HepG2 (cell line): Measurements from ENCODE around the gene CREB1. TPM values are rescaled to one million over a fixed set of nuclear protein-coding genes. Genes with fewer than 3 reads are reported as not detected.

Experiments
- CENPX ChIP-seq: sonication (generic); formaldehyde crosslinking; IDR thresholded peaks from 2 replicates; pipeline ENCODE4 v1.9.0; 2021; ENCODE audit warnings: mild to moderate bottlenecking, missing genetic modification reagents, moderate library complexity
- DNMT1 ChIP-seq: sonication (generic); formaldehyde crosslinking; IDR thresholded peaks from 2 replicates; pipeline ENCODE4 v1.5.1; 2020; ENCODE audit warnings: mild to moderate bottlenecking, missing genetic modification reagents
- NFRKB ChIP-seq: fragments of 450-650 bp; IDR thresholded peaks from 2 replicates; pipeline ENCODE4 v1.6.1; 2017
- NR3C1 ChIP-seq: sonication (generic); formaldehyde crosslinking; IDR thresholded peaks from 2 replicates; pipeline ENCODE4 v1.4.0; 2020; ENCODE audit warnings: missing genetic modification reagents
- PHB2 ChIP-seq: fragments of 450-650 bp; IDR thresholded peaks from 2 replicates; pipeline ENCODE4 v1.6.1; 2018; ENCODE audit not compliant: partially characterized antibody
- SCMH1 ChIP-seq: sonication (generic); formaldehyde crosslinking; IDR thresholded peaks from 2 replicates; pipeline ENCODE4 v1.9.0; 2021; ENCODE audit warnings: missing genetic modification reagents, mild to moderate bottlenecking, borderline replicate concordance
- SETDB1 ChIP-seq: sonication (generic); formaldehyde crosslinking; IDR thresholded peaks from 2 replicates; pipeline ENCODE4 v1.5.1; 2020; ENCODE audit warnings: missing genetic modification reagents, mild to moderate bottlenecking, borderline replicate concordance
- TCF7L2 ChIP-seq: IDR thresholded peaks from 2 replicates; pipeline ENCODE4 v1.6.1; 2011; ENCODE audit warnings: mild to moderate bottlenecking, low read depth, low read length, moderate library complexity
- USF2 ChIP-seq, 2 experiments: sonication (generic) in 1 of 2; formaldehyde crosslinking in 1 of 2; IDR thresholded peaks; 2 replicates each; pipeline versions ENCODE4 v1.5.1 to v1.6.1; 2011 to 2020; ENCODE audit warnings: borderline replicate concordance in 1 of 2, low read depth in 1 of 2, low read length in 1 of 2, mild to moderate bottlenecking in 1 of 2, missing genetic modification reagents in 1 of 2, moderate library complexity in 1 of 2
- ZFP36L1 ChIP-seq: sonication (generic); formaldehyde crosslinking; IDR thresholded peaks from 2 replicates; pipeline ENCODE4 v1.8.0; 2022; ENCODE audit warnings: mild to moderate bottlenecking, missing genetic modification reagents, moderate library complexity
- ZFP37 ChIP-seq: sonication (generic); formaldehyde crosslinking; IDR thresholded peaks from 2 replicates; pipeline ENCODE4 v1.4.0; 2020; ENCODE audit warnings: missing genetic modification reagents, borderline replicate concordance
- ZNF572 ChIP-seq: sonication (generic); formaldehyde crosslinking; IDR thresholded peaks from 2 replicates; pipeline ENCODE4 v1.5.1; 2020; ENCODE audit warnings: mild to moderate bottlenecking, missing genetic modification reagents
- ZNF619 ChIP-seq: sonication (generic); formaldehyde crosslinking; IDR thresholded peaks from 2 replicates; pipeline ENCODE4 v1.4.0; 2020; ENCODE audit warnings: mild to moderate bottlenecking, missing genetic modification reagents
- ZNF674 ChIP-seq: sonication (generic); formaldehyde crosslinking; IDR thresholded peaks from 2 replicates; pipeline ENCODE4 v1.5.0; 2020; ENCODE audit warnings: low read depth, mild to moderate bottlenecking, missing genetic modification reagents
- ZNF7 ChIP-seq: IDR thresholded peaks from 2 replicates; pipeline ENCODE4 v1.6.1; 2016; ENCODE audit warnings: missing biosample characterization, missing genetic modification reagents
- ZNF720 ChIP-seq: sonication (generic); formaldehyde crosslinking; IDR thresholded peaks from 2 replicates; pipeline ENCODE4 v1.4.0; 2020; ENCODE audit warnings: missing genetic modification reagents
- polyA plus RNA-seq, 8 experiments: library from polyadenylated mRNA; depleted of rRNA in 3 of 8; stranded (reverse) in 7 of 8; unstranded in 1 of 8; fragments of >200 nt; fragmentation: Illumina TruSeq in 4 of 8; extraction: Trizol in 4 of 8; gene quantifications; 2 replicates each; pipeline versions ENCODE4 v1.2.1 to v1.2.3, GENCODE V29; 2011 to 2016; ENCODE audit warnings: low read depth in 4 of 8, missing spikeins in 1 of 8, mixed read lengths in 1 of 8; ENCODE audit not compliant: insufficient read depth in 1 of 8
- total RNA-seq, 5 experiments: library from RNA; depleted of rRNA; stranded (reverse); fragments of >200 nt; fragmentation: Illumina TruSeq; extraction: Trizol; gene quantifications; 2 replicates each; pipeline ENCODE4 v1.2.3, GENCODE V29; 2016; ENCODE audit warnings: low read depth in 1 of 5
- TF ChIP-seq, protein P1 (sequence below): sonication (generic); formaldehyde crosslinking; IDR thresholded peaks from 2 replicates; pipeline ENCODE4 v1.9.0; 2021; ENCODE audit warnings: missing genetic modification reagents, borderline replicate concordance
- TF ChIP-seq, protein P2 (sequence below): sonication (generic); formaldehyde crosslinking; IDR thresholded peaks from 2 replicates; pipeline ENCODE4 v1.8.0; 2022; ENCODE audit warnings: missing genetic modification reagents, mild to moderate bottlenecking, inconsistent platforms, borderline replicate concordance
- TF ChIP-seq, protein P3 (sequence below): sonication (generic); formaldehyde crosslinking; IDR thresholded peaks from 2 replicates; pipeline ENCODE4 v1.4.0; 2020; ENCODE audit warnings: missing genetic modification reagents
- TF ChIP-seq, protein P4 (sequence below): IDR thresholded peaks from 2 replicates; pipeline ENCODE4 v1.6.1; 2012; ENCODE audit warnings: inconsistent platforms

CREB1 gene
- total and polyA plus RNA-seq, 2 of the 13 experiments (the other 11 are each of a cell fraction or from before 2014, with no cell fraction given): 51.8 to 51.9 TPM

GRCh38 chr2:207625014-207625907 is 95.5 kb downstream of the CREB1 start, which contains the start of gene METTL21A (continued):
- TF ChIP-seq, protein P1, sequence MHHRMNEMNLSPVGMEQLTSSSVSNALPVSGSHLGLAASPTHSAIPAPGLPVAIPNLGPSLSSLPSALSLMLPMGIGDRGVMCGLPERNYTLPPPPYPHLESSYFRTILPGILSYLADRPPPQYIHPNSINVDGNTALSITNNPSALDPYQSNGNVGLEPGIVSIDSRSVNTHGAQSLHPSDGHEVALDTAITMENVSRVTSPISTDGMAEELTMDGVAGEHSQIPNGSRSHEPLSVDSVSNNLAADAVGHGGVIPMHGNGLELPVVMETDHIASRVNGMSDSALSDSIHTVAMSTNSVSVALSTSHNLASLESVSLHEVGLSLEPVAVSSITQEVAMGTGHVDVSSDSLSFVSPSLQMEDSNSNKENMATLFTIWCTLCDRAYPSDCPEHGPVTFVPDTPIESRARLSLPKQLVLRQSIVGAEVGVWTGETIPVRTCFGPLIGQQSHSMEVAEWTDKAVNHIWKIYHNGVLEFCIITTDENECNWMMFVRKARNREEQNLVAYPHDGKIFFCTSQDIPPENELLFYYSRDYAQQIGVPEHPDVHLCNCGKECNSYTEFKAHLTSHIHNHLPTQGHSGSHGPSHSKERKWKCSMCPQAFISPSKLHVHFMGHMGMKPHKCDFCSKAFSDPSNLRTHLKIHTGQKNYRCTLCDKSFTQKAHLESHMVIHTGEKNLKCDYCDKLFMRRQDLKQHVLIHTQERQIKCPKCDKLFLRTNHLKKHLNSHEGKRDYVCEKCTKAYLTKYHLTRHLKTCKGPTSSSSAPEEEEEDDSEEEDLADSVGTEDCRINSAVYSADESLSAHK (CRISPR knock-in tag): no peak
- TF ChIP-seq ZNF619 (CRISPR knock-in tag) (no peak; the same call in 1 of the 2 replicates), ZFP37 (CRISPR knock-in tag) (peak; percentile 83; the same call in 1 of the 2 replicates), CENPX (CRISPR knock-in tag) (no peak), NR3C1 (CRISPR knock-in tag) (no peak), SCMH1 (no peak), TCF7L2 (no peak), USF2 (IDR thresholded peaks at IDR 0.05; ENCODE audit: low read depth, low read length) (no peak), USF2 (CRISPR knock-in tag; IDR thresholded peaks at IDR 0.05; ENCODE audit: borderline replicate concordance) (no peak; the same call in 1 of the 2 replicates), PHB2 (no peak), ZNF674 (0 out of 2 replicates have a peak, but pooled peaks have one; percentile 59), SETDB1 (CRISPR knock-in tag) (no peak), ZFP36L1 (peak; percentile 94; the same call in 1 of the 2 replicates), DNMT1 (peak; percentile 84; the same call in 1 of the 2 replicates), NFRKB (no peak), ZNF7 (no peak), ZNF572 (CRISPR knock-in tag) (peak; percentile 80; the same call in 1 of the 2 replicates), ZNF720 (CRISPR knock-in tag) (no peak)
- TF ChIP-seq, protein P2, sequence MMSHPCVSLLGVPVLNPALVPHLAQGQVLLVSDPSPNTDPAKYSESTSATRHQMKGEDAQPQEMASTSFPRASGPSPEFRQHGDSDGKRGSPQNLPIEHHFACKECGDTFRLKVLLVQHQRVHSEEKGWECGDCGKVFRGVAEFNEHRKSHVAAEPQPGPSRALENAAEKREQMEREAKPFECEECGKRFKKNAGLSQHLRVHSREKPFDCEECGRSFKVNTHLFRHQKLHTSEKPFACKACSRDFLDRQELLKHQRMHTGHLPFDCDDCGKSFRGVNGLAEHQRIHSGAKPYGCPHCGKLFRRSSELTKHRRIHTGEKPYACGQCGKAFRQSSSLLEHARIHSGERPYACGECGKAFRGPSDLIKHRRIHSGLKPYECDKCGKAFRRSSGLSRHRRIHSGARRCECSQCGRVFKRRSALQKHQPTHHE (CRISPR knock-in tag): no peak
- TF ChIP-seq, protein P3, sequence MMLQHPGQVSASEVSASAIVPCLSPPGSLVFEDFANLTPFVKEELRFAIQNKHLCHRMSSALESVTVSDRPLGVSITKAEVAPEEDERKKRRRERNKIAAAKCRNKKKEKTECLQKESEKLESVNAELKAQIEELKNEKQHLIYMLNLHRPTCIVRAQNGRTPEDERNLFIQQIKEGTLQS: peak; percentile 31; the same call in 1 of the 2 replicates
- TF ChIP-seq, protein P4, sequence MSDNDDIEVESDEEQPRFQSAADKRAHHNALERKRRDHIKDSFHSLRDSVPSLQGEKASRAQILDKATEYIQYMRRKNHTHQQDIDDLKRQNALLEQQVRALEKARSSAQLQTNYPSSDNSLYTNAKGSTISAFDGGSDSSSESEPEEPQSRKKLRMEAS: peak; percentile 95
